AG08395 (cell line): Measurements from ENCODE around the gene COL24A1.
"Not testable (repeated sequence)": the region's sequence is repeated elsewhere in the genome, so short reads cannot be mapped to it uniquely, and the experiment has no call there.

Source experiments
- DNase-seq: peaks from one replicate; pipeline ENCODE4 v3.0.0; 2012; ENCODE audit warnings: mixed read lengths, low spot score

The COL24A1 gene

DNA sequence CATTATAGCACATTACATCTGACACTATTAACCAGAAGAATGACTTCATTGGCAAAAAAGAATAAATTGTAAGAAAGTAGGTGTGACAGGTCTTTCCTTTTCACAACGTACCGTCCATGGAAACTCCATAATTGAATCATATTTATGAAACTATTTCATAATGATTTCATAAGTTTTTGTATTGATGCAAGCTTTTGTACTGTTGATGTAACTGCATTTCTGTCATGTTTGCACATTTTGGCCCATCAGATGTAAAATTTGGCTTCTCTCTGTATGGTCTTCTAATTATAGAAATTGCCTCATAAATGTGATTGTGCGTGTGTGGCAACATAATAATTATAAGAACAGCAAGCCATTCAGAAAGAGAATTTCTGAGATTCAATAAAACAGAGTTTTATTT lies 267.7 kb downstream of the COL24A1 start:
- DNase-seq, result no peak

DNA sequence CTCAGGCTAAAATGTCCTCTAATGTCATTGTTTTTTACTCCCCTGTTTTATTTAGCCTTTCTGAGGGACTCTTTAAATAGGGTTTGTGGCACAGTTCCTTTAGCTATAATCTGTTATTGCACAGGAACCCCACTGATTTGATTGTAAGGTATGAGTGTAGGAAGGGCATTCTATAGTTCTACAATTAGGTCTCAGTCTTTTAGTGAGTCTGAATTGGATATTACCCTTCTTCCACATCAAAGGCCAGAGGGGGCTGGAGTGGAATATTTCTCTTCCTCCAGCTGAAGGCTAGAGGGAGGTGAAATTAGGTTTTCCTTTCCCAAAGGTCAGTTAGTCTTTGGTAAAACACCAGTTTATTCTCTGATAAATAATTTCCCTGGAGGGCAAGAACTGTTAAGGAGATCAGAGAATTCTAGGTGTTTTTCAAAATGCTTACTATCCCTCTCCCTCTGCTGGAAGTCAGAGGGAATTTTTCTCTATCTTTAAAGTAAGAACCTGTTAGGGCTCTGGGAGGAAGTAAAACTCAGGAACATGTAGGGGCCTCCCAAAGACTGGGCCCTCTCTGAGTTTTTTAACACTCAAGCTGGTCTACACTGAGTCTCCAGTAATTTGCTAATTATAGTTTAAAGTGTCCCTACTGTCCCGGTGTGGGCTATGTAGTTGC lies 272.1 kb downstream of the COL24A1 start:
- DNase-seq, result peak; percentile 29

DNA sequence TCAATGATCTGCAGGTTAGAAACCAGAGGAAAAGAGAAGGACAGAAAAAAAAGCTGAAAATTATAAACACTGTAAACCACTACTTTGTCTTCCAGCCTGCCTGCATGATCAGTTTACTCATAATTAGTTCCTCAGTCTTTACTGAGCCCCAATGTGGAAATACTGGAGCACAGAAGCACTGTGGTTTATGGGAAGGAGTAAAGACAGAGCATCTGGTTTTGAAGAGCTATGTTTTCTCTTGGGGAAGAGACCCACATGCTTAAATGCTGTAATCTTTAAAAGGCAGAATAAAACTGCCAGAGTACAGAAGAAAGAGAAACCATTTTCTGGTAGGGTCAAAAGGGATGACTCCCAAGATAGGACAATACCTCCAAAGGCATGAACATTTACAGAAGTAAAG lies 289.4 kb downstream of the COL24A1 start:
- no peak for DNase-seq

GRCh38 chr1:85865213-85865612 lies 291.4 kb downstream of the COL24A1 start:
- DNase-seq, result peak; percentile 43

DNA sequence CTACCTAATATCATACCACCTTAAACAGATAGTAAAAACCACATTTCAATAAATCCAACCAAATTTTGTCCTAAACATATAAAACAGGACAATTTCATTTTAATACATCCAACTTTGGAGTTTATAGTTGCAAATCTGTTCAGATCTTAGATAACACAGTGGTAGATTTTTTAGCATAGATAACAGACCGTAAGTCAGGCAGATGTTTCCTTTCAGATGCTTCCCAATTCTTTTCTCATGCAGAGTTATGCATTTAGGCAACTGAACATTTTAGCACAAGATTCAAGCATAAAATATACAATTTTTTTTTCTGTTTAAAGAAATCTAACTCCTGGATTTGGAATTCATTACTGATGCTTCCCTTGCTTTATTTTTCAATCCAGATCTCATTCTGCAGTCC lies 291.8 kb downstream of the COL24A1 start:
- DNase-seq, result no peak

- DNase-seq, result not testable (repeated sequence)
Measured at GRCh38 chr1:85863639-85864038, 292.9 kb downstream of the COL24A1 start.

DNA sequence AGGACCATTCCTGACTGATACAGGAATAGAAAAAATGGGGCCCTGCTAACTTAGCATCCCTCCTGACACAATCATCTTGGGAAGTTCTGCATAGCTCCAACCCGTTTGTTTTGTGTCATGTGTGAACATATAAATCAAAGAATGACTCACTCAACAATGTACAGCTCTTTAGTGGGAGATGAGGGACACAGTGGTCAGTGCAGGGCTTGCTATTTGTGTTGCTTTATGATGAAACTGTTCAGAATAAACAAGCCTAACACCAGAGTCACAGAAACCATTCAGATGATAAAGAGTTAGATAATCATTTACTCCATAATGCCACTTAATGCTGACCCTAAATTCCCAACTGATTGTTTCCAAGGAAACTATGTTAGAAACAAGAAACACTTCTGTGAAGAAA lies 294.1 kb downstream of the COL24A1 start:
- DNase-seq, result no peak

GRCh38 chr1:85857991-85858390 lies 298.6 kb downstream of the COL24A1 start:
- DNase-seq, result peak; percentile 8

- DNase-seq, result peak; percentile 85
Measured at GRCh38 chr1:85850238-85850637, 306.3 kb downstream of the COL24A1 start.

- no peak for DNase-seq
Measured at GRCh38 chr1:85849660-85850059, 306.9 kb downstream of the COL24A1 start.

- DNase-seq, result no peak
Measured at GRCh38 chr1:85847356-85847755, 309.2 kb downstream of the COL24A1 start.

- no peak for DNase-seq
Measured at GRCh38 chr1:85846706-85847105, 309.9 kb downstream of the COL24A1 start.

GRCh38 chr1:85839459-85839858 lies 317.1 kb downstream of the COL24A1 start:
- DNase-seq, result no peak

DNA sequence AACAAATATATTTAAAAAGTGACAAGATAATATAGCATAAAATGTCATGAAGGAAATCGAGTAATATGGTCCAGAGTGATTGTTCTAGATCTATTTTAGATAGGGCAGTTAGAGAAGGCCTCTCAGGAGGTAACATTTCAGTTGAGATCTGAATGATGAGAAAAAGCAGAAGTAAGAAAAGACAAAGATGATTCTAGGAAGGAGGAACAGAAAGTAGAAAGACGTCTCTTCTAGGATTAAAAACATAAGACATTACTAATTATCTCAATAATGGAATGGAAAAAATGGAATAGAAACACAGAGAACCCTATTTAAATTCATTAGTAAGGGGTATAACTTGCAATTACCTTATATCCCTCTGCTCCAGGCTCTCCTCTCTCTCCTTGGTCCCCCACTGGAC lies 318.3 kb downstream of the COL24A1 start:
- DNase-seq, result no peak

DNA sequence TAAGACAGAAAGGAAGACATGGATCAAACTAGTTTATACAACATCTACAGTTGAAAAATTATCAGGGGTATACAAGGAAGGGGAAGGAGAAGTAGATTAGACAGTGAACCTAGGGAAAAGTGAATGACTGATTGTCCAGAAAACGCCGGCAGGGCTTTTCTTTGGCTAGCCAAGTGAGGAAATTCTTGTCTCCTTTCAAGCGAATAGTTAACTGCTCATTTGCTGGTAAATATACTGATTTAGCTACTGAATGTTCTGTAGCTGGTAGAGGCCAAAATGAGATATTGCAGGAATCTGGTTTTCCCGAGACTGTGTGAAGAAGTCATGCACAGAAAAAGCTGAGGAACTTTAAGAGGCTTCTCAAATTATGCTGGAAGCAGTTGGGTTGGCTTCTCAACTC lies 319.8 kb downstream of the COL24A1 start:
- no peak for DNase-seq

DNA sequence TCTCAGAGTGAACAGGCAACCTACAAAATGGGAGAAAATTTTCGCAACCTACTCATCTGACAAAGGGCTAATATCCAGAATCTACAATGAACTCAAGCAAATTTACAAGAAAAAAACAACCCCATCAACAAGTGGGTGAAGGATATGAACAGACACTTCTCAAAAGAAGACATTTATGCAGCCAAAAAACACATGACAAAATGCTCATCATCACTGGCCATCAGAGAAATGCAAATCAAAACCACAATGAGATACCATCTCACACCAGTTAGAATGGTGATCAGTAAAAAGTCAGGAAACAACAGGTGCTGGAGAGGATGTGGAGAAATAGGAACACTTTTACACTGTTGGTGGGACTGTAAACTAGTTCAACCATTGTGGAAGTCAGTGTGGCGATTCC lies 323.4 kb downstream of the COL24A1 start:
- not testable (repeated sequence) for DNase-seq

DNA sequence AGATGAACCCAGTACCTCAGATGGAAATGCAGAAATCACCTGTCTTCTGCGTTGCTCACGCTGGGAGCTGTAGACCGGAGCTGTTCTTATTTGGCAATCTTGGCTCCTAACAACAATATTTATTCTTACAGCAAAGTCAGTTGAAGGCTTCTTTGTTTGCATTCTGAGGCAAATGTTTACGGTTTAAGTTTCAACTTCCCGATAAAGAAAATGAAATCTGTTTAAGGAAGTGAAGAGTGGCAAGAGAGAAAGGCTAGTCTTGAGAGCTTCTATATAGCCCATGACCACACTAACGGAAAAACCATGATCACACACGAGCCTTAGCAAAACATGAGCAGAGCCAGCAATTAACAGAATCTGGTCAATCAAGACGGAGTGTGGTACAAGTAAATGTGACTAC lies 325.7 kb downstream of the COL24A1 start:
- DNase-seq, result no peak

DNA sequence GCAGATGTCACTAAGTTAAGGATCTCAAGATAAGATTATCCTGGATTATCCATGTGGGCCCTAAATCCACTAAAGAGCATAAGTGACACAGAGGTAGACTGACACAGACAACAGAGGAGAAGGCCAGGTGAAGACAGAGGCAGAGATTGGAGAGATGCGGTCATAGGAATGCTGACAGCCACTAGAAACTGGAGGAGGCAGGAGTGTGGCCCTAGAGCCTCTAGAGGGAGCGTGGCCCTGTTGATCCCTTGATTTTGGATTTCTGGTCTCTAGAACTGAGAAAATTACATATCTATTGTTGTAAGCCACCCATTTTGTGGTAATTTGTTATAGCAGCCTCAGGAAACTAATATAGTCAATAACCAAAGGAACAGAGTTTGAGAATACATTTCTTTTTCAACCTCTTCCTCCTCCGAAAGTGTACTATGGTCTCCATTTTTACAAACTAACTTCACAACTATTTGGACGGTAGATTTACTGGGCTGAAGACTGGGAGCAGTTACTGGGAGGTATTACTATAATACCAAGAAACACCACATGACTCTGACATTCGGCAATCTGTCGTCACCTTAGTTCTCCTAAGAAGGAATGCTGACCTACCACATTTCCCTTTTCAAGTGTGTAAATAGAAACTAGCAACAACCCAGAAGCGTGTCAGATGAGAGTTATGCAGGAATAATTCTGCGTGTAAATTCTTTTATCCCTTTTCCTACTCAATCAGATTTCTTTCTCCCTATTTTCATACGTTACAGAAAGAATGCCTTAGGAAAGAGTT lies 332.3 kb downstream of the COL24A1 start:
- no peak for DNase-seq

- DNase-seq, result no peak
Measured at GRCh38 chr1:85822696-85823095, 333.9 kb downstream of the COL24A1 start.

- DNase-seq, result peak; percentile 51
Measured at GRCh38 chr1:85818371-85818770, 338.2 kb downstream of the COL24A1 start.

DNA sequence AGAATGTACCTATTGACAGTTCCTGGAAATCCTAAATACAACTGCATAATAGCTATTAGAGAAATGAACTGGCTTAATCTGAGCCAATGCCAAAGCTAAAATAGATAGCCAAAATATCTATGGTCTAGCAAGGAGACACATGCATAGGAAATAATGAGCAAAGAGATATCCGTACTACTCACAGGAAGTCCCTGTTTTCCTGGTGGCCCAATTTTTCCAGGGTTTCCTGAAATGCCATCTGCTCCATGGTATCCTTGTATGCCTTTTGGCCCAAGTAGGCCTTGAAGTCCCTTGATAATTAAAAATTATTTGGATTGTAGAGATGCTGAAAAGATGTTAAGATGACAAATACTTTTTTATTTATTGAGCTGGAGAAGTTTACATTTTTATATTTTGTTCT lies 340.0 kb downstream of the COL24A1 start:
- DNase-seq, result no peak

DNA sequence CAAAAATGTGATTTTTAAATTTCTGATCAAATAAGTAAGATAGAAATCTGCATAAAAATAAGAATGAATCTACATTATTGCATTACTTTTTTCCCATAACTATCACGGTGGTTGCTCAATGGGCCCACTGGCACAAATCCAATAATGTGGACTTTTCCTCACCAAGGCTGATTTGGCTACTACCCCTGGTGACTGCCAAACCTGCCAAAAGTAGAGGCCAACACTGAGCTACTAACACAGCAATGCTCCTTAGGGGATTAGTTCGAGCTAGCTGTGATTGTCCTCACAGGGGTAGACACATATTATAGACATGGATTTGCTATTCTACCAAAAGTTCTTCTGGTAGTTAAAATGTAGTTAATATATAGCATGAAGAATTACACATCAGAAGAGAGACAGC lies 340.7 kb downstream of the COL24A1 start:
- DNase-seq, result no peak

DNA sequence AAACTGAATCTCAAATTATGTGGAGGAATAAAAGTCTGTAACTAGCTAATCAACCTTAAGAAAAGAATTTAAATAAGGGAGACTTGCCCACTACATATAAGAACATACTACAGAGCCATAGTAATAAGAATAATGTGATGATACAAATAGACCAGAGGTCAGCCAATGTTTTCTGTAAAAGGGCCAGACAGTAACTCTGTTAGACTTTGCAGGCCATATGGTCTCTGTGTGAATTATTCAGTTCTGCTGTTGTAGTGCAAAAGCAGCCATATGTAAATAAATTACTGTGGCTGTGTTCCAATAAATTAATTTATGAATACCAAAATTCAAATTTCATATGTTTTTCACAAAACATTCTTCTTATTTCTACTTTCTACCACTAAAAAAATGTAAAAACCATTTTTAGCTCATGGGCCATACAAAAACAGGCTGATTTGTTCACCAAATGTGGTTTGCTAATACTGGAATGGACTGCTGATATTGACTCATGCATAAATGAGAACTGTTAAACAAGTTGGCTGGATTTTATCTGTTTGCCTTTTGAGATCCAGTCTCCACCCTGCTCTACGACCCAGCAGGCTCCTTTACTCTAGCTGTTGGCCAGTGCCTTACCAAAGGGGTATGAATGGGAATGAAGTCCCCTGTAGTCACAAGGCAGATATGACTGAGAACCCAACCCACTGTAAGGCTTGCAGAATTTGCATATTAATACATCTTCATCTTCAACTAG lies 350.2 kb downstream of the COL24A1 start:
- DNase-seq, result no peak
